Skeletal muscle cell (primary cell): ENCODE measurements around the gene MAPK8.
"Not testable (repeated sequence)": the region's sequence is repeated elsewhere in the genome, so short reads cannot be mapped to it uniquely, and the experiment has no call there.

Source experiments
- DNase-seq: peaks from one replicate; pipeline ENCODE4 v3.0.0-alpha.2; 2010; ENCODE audit warnings: low read depth
- H3K4me3 ChIP-seq: 2 replicates; pipeline ENCODE4 v1.5.1; 2011; ENCODE audit warnings: low read depth, mild to moderate bottlenecking, control low read depth, low read length, moderate library complexity

MAPK8 gene

GRCh38 chr10:48306265-48306869 lies at the start of gene MAPK8:
Gene MAPK8, plus strand, starts transcription at chr10:48306677. Its CDS starts 94,984 bp downstream, at chr10:48401661.
- peak; percentile 34 for DNase-seq
- H3K4me3 ChIP-seq = peak within 1 kb of the TSS; percentile 87

GRCh38 chr10:48257407-48257961 lies 49.0 kb upstream of the MAPK8 start:
- no peak overlapping the region for H3K4me3 ChIP-seq

GRCh38 chr10:48258105-48258504 lies 48.4 kb upstream of the MAPK8 start:
- no peak for DNase-seq

More at GRCh38 chr10:48257407-48257961, 49.0 kb upstream of the MAPK8 start:
- no peak for DNase-seq

GRCh38 chr10:48266528-48266927 lies 39.9 kb upstream of the MAPK8 start:
- DNase-seq = no peak
- H3K4me3 ChIP-seq = no peak overlapping the region

More at GRCh38 chr10:48258105-48258504, 48.4 kb upstream of the MAPK8 start:
- H3K4me3 ChIP-seq = no peak overlapping the region

- no peak overlapping the region for H3K4me3 ChIP-seq
- no peak for DNase-seq
Observed at GRCh38 chr10:48271047-48271730, 35.3 kb upstream of the MAPK8 start.

GRCh38 chr10:48272682-48273081 lies 33.8 kb upstream of the MAPK8 start:
- H3K4me3 ChIP-seq = no peak overlapping the region
- DNase-seq = no peak

- no peak for DNase-seq
- no peak overlapping the region for H3K4me3 ChIP-seq
Observed at GRCh38 chr10:48273741-48274140, 32.7 kb upstream of the MAPK8 start.

- no peak for DNase-seq
- no peak within 1 kb of the TSS for H3K4me3 ChIP-seq
Observed at GRCh38 chr10:48274636-48275035, 31.8 kb upstream of the MAPK8 start, which contains the start of gene FRMPD2. Gene FRMPD2, minus strand, starts transcription at chr10:48274696. Its CDS starts 129 bp downstream, at chr10:48274567.

GRCh38 chr10:48277093-48277492 lies 29.4 kb upstream of the MAPK8 start:
- H3K4me3 ChIP-seq = no peak overlapping the region
- no peak for DNase-seq

- H3K4me3 ChIP-seq = no peak overlapping the region
- DNase-seq = no peak
Observed at GRCh38 chr10:48279081-48279751, 27.3 kb upstream of the MAPK8 start.

GRCh38 chr10:48281697-48282096 lies 24.8 kb upstream of the MAPK8 start:
- not testable (repeated sequence) for DNase-seq, H3K4me3 ChIP-seq

- no peak overlapping the region for H3K4me3 ChIP-seq
- no peak for DNase-seq
Observed at GRCh38 chr10:48282829-48283228, 23.6 kb upstream of the MAPK8 start.

GRCh38 chr10:48284002-48284546 lies 22.4 kb upstream of the MAPK8 start:
- DNase-seq = no peak
- no peak overlapping the region for H3K4me3 ChIP-seq

GRCh38 chr10:48284811-48285210 lies 21.7 kb upstream of the MAPK8 start:
- no peak for DNase-seq

GRCh38 chr10:48285710-48286109 lies 20.8 kb upstream of the MAPK8 start:
- DNase-seq = no peak
- H3K4me3 ChIP-seq = no peak overlapping the region

More at GRCh38 chr10:48284811-48285210, 21.7 kb upstream of the MAPK8 start:
- H3K4me3 ChIP-seq = no peak overlapping the region

- no peak for DNase-seq
- H3K4me3 ChIP-seq = no peak overlapping the region
Observed at GRCh38 chr10:48286356-48286755, 20.1 kb upstream of the MAPK8 start.

- no peak for DNase-seq
- no peak overlapping the region for H3K4me3 ChIP-seq
Observed at GRCh38 chr10:48287417-48288391, 18.8 kb upstream of the MAPK8 start.

GRCh38 chr10:48288661-48289060 lies 17.8 kb upstream of the MAPK8 start:
- DNase-seq = no peak
- no peak overlapping the region for H3K4me3 ChIP-seq
